Choroid plexus epithelial cell (primary cell): ENCODE data around the gene SRGAP2C.
"Not testable (repeated sequence)": the region's sequence is repeated elsewhere in the genome, so short reads cannot be mapped to it uniquely, and the experiment has no call there.

ENCODE experiments used
- DNase-seq: peaks from one replicate; pipeline ENCODE4 v3.0.0-alpha.2; 2010; ENCODE audit warnings: low read depth
- H3K4me3 ChIP-seq: 2 replicates; pipeline ENCODE4 v1.5.1; 2011; ENCODE audit warnings: low read depth, mild to moderate bottlenecking, control low read depth, low read length, moderate library complexity
- CTCF ChIP-seq: conservative IDR thresholded peaks from 2 replicates; pipeline ENCODE4 v1.5.1; 2011; ENCODE audit warnings: low read depth, mild to moderate bottlenecking, control low read depth, inconsistent platforms, low read length, moderate library complexity

Gene SRGAP2C

GRCh38 chr1:121184290-121185127 lies at the start of gene SRGAP2C, which contains the start of gene FAM72B:
TSS of gene SRGAP2C (plus strand) at chr1:121184975. CDS start at chr1:121187447, 2,472 bp downstream.
TSS of gene FAM72B (minus strand) at chr1:121184340. CDS start at chr1:121183489, 851 bp downstream.
- peak within 1 kb of the TSS; percentile 56 for H3K4me3 ChIP-seq
- DNase-seq, result peak; percentile 99

GRCh38 chr1:121140393-121140792 lies 44.4 kb upstream of the SRGAP2C start:
- not testable (repeated sequence) for H3K4me3 ChIP-seq, DNase-seq

GRCh38 chr1:121148489-121149190 lies 36.1 kb upstream of the SRGAP2C start:
- H3K4me3 ChIP-seq, DNase-seq: not testable (repeated sequence)

- not testable (repeated sequence) for H3K4me3 ChIP-seq, DNase-seq
Observed at GRCh38 chr1:121151294-121151693, 33.5 kb upstream of the SRGAP2C start.

- not testable (repeated sequence) for H3K4me3 ChIP-seq, DNase-seq
Observed at GRCh38 chr1:121152788-121153187, 32.0 kb upstream of the SRGAP2C start.

GRCh38 chr1:121154811-121155210 lies 30.0 kb upstream of the SRGAP2C start:
- not testable (repeated sequence) for H3K4me3 ChIP-seq, DNase-seq

GRCh38 chr1:121155671-121156358 lies 29.0 kb upstream of the SRGAP2C start:
- DNase-seq, result not testable (repeated sequence)
- TF ChIP-seq CTCF, result peak; percentile 49

GRCh38 chr1:121156958-121157603 lies 27.7 kb upstream of the SRGAP2C start:
- not testable (repeated sequence) for H3K4me3 ChIP-seq, DNase-seq

More at GRCh38 chr1:121155671-121156358, 29.0 kb upstream of the SRGAP2C start:
- not testable (repeated sequence) for H3K4me3 ChIP-seq

- H3K4me3 ChIP-seq, DNase-seq: not testable (repeated sequence)
Observed at GRCh38 chr1:121157609-121158008, 27.2 kb upstream of the SRGAP2C start.

- not testable (repeated sequence) for H3K4me3 ChIP-seq
- peak; percentile 0 for DNase-seq
Observed at GRCh38 chr1:121160118-121160517, 24.7 kb upstream of the SRGAP2C start.

- not testable (repeated sequence) for H3K4me3 ChIP-seq, DNase-seq
Observed at GRCh38 chr1:121161199-121161901, 23.4 kb upstream of the SRGAP2C start.

GRCh38 chr1:121163850-121164757 lies 20.7 kb upstream of the SRGAP2C start:
- DNase-seq, result peak; percentile 62
- not testable (repeated sequence) for H3K4me3 ChIP-seq

- not testable (repeated sequence) for H3K4me3 ChIP-seq
- DNase-seq, result peak; percentile 32
Observed at GRCh38 chr1:121165296-121165695, 19.5 kb upstream of the SRGAP2C start.

GRCh38 chr1:121167225-121167738 lies 17.5 kb upstream of the SRGAP2C start:
- DNase-seq, H3K4me3 ChIP-seq: not testable (repeated sequence)

GRCh38 chr1:121168152-121168668 lies 16.6 kb upstream of the SRGAP2C start:
- not testable (repeated sequence) for DNase-seq, H3K4me3 ChIP-seq
